HFFc6 (cell line): Measurements from ENCODE around the gene RRP1B. TPM values are rescaled to one million over a fixed set of nuclear protein-coding genes. Genes with fewer than 3 reads are reported as not detected.

Source experiments
- DNase-seq: peaks from one replicate; pipeline ENCODE4 v3.0.0-alpha.2; 2018
- H3K27ac Mint-ChIP-seq: 2 replicates; pipeline ENCODE4 v1.8.0; 2020; ENCODE audit warnings: mild to moderate bottlenecking, mixed read lengths
- H3K27me3 Mint-ChIP-seq: 2 replicates; pipeline ENCODE4 v1.8.0; 2021; ENCODE audit warnings: mild to moderate bottlenecking, moderate library complexity, mixed read lengths; ENCODE audit not compliant: insufficient read depth
- H3K36me3 Mint-ChIP-seq: 2 replicates; pipeline ENCODE4 v1.8.0; 2021; ENCODE audit warnings: low read depth, mixed read lengths
- H3K4me1 Mint-ChIP-seq: 2 replicates; pipeline ENCODE4 v1.8.0; 2020; ENCODE audit warnings: low read depth, mixed read lengths
- H3K4me3 Mint-ChIP-seq: 2 replicates; pipeline ENCODE4 v1.8.0; 2020; ENCODE audit warnings: mild to moderate bottlenecking, moderate library complexity, mixed read lengths
- H3K9me3 Mint-ChIP-seq: 2 replicates; pipeline ENCODE4 v1.8.0; 2020; ENCODE audit warnings: mild to moderate bottlenecking, mixed read lengths
- total RNA-seq, 6 experiments: library from RNA; stranded (reverse); fragmentation: NEBNext Ultra II Directional; extraction: Animal tissue kit (Norgen Biotek cat#: 25700); gene quantifications; 2 replicates in 1 of 6; 3 replicates in 5 of 6; pipeline ENCODE4 v1.2.3, GENCODE V29; 2021
- TF ChIP-seq, protein P1 (sequence below): fragments of 200-600 bp; sonication (generic); IDR thresholded peaks from 2 replicates; pipeline ENCODE4 v1.5.0; 2021; ENCODE audit warnings: antibody characterized with exemption, mild to moderate bottlenecking

The RRP1B gene
- total RNA-seq, 6 experiments from 2014 or later: 26.9 to 34.4 (median 27.6) TPM

DNA sequence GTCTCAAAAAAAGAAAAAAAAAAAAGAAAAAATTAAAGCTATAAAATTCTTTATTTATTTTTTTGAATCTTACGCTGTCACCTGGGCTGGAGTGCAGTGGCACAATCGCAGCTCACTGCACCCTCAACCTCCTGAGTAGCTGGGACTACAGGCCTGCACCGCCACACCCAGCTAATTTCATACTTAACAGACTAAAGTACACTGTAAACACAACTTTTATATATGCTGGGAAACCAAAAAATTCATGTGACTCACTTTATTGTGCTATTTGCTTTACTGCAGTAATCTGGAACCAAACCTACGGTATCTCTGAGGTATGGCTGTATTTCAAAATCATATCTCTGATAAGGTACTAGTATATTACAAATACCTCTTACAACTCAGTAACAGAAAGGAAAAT, 40.4 kb upstream of the RRP1B start:
- H3K4me3 Mint-ChIP-seq: no peak overlapping the region
- H3K36me3 Mint-ChIP-seq: peaks cover 12% of the 10 kb centered on the region
- peaks cover 16% of the 10 kb centered on the region for H3K9me3 Mint-ChIP-seq
- no peak for DNase-seq
- no peak overlapping the region for H3K27ac Mint-ChIP-seq
- TF ChIP-seq, protein P1, sequence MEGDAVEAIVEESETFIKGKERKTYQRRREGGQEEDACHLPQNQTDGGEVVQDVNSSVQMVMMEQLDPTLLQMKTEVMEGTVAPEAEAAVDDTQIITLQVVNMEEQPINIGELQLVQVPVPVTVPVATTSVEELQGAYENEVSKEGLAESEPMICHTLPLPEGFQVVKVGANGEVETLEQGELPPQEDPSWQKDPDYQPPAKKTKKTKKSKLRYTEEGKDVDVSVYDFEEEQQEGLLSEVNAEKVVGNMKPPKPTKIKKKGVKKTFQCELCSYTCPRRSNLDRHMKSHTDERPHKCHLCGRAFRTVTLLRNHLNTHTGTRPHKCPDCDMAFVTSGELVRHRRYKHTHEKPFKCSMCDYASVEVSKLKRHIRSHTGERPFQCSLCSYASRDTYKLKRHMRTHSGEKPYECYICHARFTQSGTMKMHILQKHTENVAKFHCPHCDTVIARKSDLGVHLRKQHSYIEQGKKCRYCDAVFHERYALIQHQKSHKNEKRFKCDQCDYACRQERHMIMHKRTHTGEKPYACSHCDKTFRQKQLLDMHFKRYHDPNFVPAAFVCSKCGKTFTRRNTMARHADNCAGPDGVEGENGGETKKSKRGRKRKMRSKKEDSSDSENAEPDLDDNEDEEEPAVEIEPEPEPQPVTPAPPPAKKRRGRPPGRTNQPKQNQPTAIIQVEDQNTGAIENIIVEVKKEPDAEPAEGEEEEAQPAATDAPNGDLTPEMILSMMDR: no peak
- H3K27me3 Mint-ChIP-seq: peaks cover 12% of the 10 kb centered on the region
- H3K4me1 Mint-ChIP-seq: peaks cover 2% of the 10 kb centered on the region

DNA sequence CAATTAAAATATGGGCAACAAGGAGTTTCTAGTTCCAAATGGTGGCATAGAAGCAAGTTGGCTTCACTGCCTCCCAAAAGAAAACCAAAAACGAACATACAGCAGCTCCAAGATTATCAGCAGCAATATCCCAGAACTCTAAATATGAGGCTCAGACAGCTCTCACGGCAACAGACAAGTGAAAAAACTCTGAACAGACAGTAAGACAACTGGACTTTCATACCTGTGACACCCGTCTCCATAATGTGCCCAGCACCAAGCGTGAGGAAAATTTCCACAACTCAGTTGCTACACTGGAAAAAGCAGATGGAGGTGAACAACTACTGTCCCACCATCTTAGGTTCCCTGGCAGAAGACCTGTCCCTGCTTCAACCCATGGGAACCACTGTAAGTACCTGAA, 40.0 kb upstream of the RRP1B start:
- H3K4me1 Mint-ChIP-seq: no peaks in the 10 kb centered on the region
- TF ChIP-seq, protein P1: no peak
- H3K9me3 Mint-ChIP-seq: peaks cover 16% of the 10 kb centered on the region
- H3K27me3 Mint-ChIP-seq: peaks cover 12% of the 10 kb centered on the region
- H3K4me3 Mint-ChIP-seq: no peak overlapping the region
- peaks cover 12% of the 10 kb centered on the region for H3K36me3 Mint-ChIP-seq
- no peak overlapping the region for H3K27ac Mint-ChIP-seq
- DNase-seq: no peak

DNA sequence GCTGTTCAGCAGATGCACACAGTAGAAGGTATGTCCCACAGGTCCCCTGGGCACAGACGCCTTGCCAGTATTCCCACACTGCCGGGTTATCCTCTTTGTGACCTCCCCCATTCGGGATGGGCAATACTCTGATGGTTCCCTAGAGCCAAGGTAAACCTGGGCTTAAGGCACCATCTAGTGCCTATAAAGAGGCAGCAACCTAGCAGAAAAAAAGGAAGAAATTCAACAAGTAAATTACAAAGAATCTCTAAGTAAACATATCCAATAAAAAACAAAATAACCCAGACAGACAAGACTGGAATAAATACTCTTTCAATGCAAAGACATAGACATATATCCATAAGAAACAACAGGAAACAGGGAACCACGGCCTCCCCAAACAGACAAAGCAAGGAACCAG, 39.5 kb upstream of the RRP1B start:
- Mint-ChIP-seq H3K9me3 (peaks cover 16% of the 10 kb centered on the region), H3K27ac (no peak overlapping the region), H3K4me3 (no peak overlapping the region), H3K36me3 (peaks cover 12% of the 10 kb centered on the region), H3K27me3 (peaks cover 12% of the 10 kb centered on the region), H3K4me1 (no peaks in the 10 kb centered on the region)
- TF ChIP-seq, protein P1: no peak; the same call in 1 of the 2 replicates
- no peak for DNase-seq

DNA sequence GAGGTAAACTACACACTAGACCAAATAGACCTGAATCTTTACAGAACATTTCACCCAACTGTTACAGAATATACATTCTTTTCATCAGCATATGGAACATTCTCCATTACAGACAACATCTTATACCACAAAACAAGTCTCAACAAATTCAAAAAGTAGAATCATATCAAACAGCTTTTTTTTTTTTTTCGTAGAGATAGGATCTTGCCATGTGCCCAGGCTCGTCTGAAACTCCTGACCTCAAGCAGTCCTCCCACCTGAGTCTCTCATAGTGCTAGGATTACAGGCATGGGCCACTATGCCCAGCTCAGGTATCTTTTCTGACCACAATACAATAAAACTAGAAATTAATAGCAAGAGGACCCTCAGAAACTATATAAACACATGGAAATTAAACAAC, 36.6 kb upstream of the RRP1B start:
- no peak overlapping the region for H3K4me3 Mint-ChIP-seq
- peaks cover 10% of the 10 kb centered on the region for H3K4me1 Mint-ChIP-seq
- peaks cover 12% of the 10 kb centered on the region for H3K27me3 Mint-ChIP-seq
- H3K9me3 Mint-ChIP-seq: peaks cover 16% of the 10 kb centered on the region
- TF ChIP-seq, protein P1: no peak
- DNase-seq: no peak
- H3K27ac Mint-ChIP-seq: no peak overlapping the region
- H3K36me3 Mint-ChIP-seq: peaks cover 12% of the 10 kb centered on the region

DNA sequence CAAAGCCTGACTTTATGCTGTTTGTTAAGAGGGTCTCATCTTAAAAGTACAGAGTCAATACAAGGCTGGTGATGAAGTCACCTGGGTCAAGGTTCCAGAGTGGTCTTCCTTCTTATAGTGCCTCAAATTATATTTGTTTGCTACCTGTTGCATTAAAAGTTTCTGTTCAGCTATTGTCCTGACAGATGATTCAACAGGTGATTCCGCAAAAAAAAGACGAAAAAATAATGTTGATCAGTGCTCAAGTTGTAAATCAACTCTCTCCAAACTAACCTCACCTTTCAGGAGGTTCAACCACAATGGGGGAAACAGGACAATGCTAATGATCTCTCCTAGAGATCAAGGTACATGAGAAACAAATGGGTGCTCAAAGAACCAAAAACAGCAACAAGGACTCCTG, 35.8 kb upstream of the RRP1B start:
- peaks cover 24% of the 10 kb centered on the region for H3K9me3 Mint-ChIP-seq
- TF ChIP-seq, protein P1: no peak
- peaks cover 12% of the 10 kb centered on the region for H3K27me3 Mint-ChIP-seq
- peaks cover 10% of the 10 kb centered on the region for H3K4me1 Mint-ChIP-seq
- no peak overlapping the region for H3K4me3 Mint-ChIP-seq
- H3K27ac Mint-ChIP-seq: no peak overlapping the region
- H3K36me3 Mint-ChIP-seq: peaks cover 16% of the 10 kb centered on the region
- no peak for DNase-seq

DNA sequence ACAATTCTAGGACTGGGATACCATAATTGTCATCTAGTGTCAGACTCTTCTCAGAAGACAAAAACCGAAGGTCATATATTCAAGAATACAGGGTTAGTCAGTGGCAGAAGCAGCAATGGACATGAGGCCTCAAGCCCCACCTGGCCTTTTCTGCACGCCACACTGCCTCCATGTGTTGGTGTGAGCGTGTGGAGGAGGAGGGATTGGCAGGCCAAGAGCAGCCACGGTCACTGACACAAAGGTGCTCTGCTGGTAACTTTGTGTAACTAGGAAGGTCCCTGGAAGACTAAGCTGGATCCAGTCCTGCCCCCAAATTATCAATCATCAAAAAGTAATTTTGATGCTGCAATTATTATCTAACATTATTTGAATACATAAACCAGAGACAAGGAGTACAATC, 35.0 kb upstream of the RRP1B start:
- H3K27ac Mint-ChIP-seq: no peak overlapping the region
- peaks cover 12% of the 10 kb centered on the region for H3K27me3 Mint-ChIP-seq
- DNase-seq: no peak
- peaks cover 20% of the 10 kb centered on the region for H3K36me3 Mint-ChIP-seq
- H3K9me3 Mint-ChIP-seq: peaks cover 25% of the 10 kb centered on the region
- H3K4me1 Mint-ChIP-seq: peaks cover 10% of the 10 kb centered on the region
- TF ChIP-seq, protein P1: no peak
- no peak overlapping the region for H3K4me3 Mint-ChIP-seq
